K562 (cell line): ENCODE results near the gene CTNNB1. TPM values are rescaled to one million over a fixed set of nuclear protein-coding genes. Genes with fewer than 3 reads are reported as not detected.
A peak's percentile ranks its signal among the peaks of the same experiment; 100 is the strongest.

ENCODE experiments used
- BCOR ChIP-seq: fragments of 450-650 bp; IDR thresholded peaks from 2 replicates; pipeline ENCODE4 v1.6.1; 2016
- BRCA1 ChIP-seq, 2 experiments: fragments of 450-650 bp in 1 of 2; sonication (generic) in 1 of 2; formaldehyde crosslinking in 1 of 2; IDR thresholded peaks; 2 replicates each; pipeline versions ENCODE4 v1.5.0 to v1.6.1; 2017 to 2020; ENCODE audit warnings: mild to moderate bottlenecking in 1 of 2, missing genetic modification reagents in 1 of 2
- CBX3 ChIP-seq, 2 experiments: IDR thresholded peaks; 1 replicate in 1 of 2; 2 replicates in 1 of 2; pipeline ENCODE4 v1.6.1; 2012; ENCODE audit warnings: inconsistent platforms in 2 of 2, low read length in 2 of 2, borderline replicate concordance in 1 of 2, control low read depth in 1 of 2
- EWSR1 ChIP-seq: fragments of 450-650 bp; IDR thresholded peaks from 2 replicates; pipeline ENCODE4 v1.6.1; 2018; ENCODE audit warnings: borderline replicate concordance, mild to moderate bottlenecking, low read depth, moderate library complexity; ENCODE audit not compliant: partially characterized antibody
- KLF1 ChIP-seq: fragments of 450-650 bp; IDR thresholded peaks from 2 replicates; pipeline ENCODE4 v1.6.1; 2016; ENCODE audit warnings: missing genetic modification characterization, missing compliant biosample characterization
- MAFG ChIP-seq: fragments of 450-650 bp; conservative IDR thresholded peaks from 2 replicates; pipeline ENCODE4 v1.6.1; 2016; ENCODE audit warnings: missing genetic modification characterization, missing compliant biosample characterization
- MCM3 ChIP-seq: fragments of 450-650 bp; IDR thresholded peaks from 2 replicates; pipeline ENCODE4 v1.6.1; 2016
- MEF2D ChIP-seq: conservative IDR thresholded peaks from 2 replicates; pipeline ENCODE4 v1.6.1; 2016; ENCODE audit warnings: low read depth, missing genetic modification characterization, missing compliant biosample characterization
- MYC ChIP-seq, 2 experiments: fragments of 250-450 bp in 1 of 2; sonication (Bioruptor Pico) in 1 of 2; IDR thresholded peaks; 2 replicates each; pipeline versions ENCODE4 v1.5.1 to v1.6.1; 2012 to 2021; ENCODE audit warnings: low read depth in 2 of 2, borderline replicate concordance in 1 of 2, improper control_type of control experiment in 1 of 2, low read length in 1 of 2, mild to moderate bottlenecking in 1 of 2, moderate library complexity in 1 of 2
- NFIC ChIP-seq: fragments of 450-650 bp; IDR thresholded peaks from 2 replicates; pipeline ENCODE4 v1.6.1; 2017; ENCODE audit warnings: mild to moderate bottlenecking, inconsistent platforms
- PPARD ChIP-seq: fragments of 250-450 bp; sonication (Bioruptor Pico); IDR thresholded peaks from 2 replicates; pipeline ENCODE4 v1.8.0; 2022; ENCODE audit warnings: inconsistent platforms, mild to moderate bottlenecking, moderate library complexity
- SETDB1 ChIP-seq: IDR thresholded peaks from one replicate; pipeline ENCODE4 v1.6.1; 2012; ENCODE audit warnings: low read length, control low read depth, inconsistent platforms
- SOX6 ChIP-seq: fragments of 450-650 bp; IDR thresholded peaks from 2 replicates; pipeline ENCODE4 v1.6.1; 2014; ENCODE audit warnings: mild to moderate bottlenecking
- SRSF3 ChIP-seq: fragments of 200-400 bp; formaldehyde crosslinking; IDR thresholded peaks from 2 replicates; pipeline ENCODE4 v1.6.1; 2016; ENCODE audit warnings: mild to moderate bottlenecking, low read length, moderate library complexity; ENCODE audit not compliant: insufficient read depth
- SRSF9 ChIP-seq: fragments of 200-400 bp; formaldehyde crosslinking; IDR thresholded peaks from 2 replicates; pipeline ENCODE4 v1.6.1; 2017; ENCODE audit warnings: low read depth, low read length, borderline replicate concordance
- TEAD4 ChIP-seq, 2 experiments: sonication (generic) in 1 of 2; formaldehyde crosslinking in 1 of 2; IDR thresholded peaks; 2 replicates each; pipeline versions ENCODE4 v1.6.1 to v1.8.0; 2012 to 2022; ENCODE audit warnings: borderline replicate concordance in 1 of 2, inconsistent platforms in 1 of 2, low read length in 1 of 2, mild to moderate bottlenecking in 1 of 2, missing genetic modification reagents in 1 of 2
- TRIM24 ChIP-seq, 2 experiments: fragments of 450-650 bp; IDR thresholded peaks; 2 replicates each; pipeline ENCODE4 v1.6.1; 2016
- ZZZ3 ChIP-seq: fragments of 450-650 bp; IDR thresholded peaks from 2 replicates; pipeline ENCODE4 v1.6.1; 2016; ENCODE audit warnings: antibody characterized with exemption, mild to moderate bottlenecking, moderate library complexity
- polyA plus RNA-seq, 8 experiments: library from polyadenylated mRNA; depleted of rRNA in 4 of 8; stranded (reverse) in 5 of 8; unstranded in 3 of 8; fragments of >200 nt; fragmentation: Nextera tagmentation in 2 of 8; fragmentation: Illumina TruSeq in 1 of 8; extraction: Ambion mirVana in 2 of 8; extraction: Trizol in 1 of 8; gene quantifications; 2 replicates each; pipeline versions ENCODE4 v1.2.1 to v1.2.3, GENCODE V29; 2011 to 2014; ENCODE audit warnings: inconsistent platforms in 1 of 8, missing spikeins in 1 of 8
- total RNA-seq, 7 experiments: library from RNA; depleted of rRNA in 6 of 7; stranded (reverse); fragments of >200 nt in 6 of 7; fragmentation: Illumina TruSeq in 2 of 7; extraction: Trizol in 2 of 7; gene quantifications; 2 replicates each; pipeline versions ENCODE4 v1.2.1 to v1.2.3, GENCODE V29; 2011 to 2021; ENCODE audit warnings: low replicate concordance in 1 of 7
- TF ChIP-seq, protein P1 (sequence below): fragments of 450-650 bp; IDR thresholded peaks from 2 replicates; pipeline ENCODE4 v1.6.1; 2017; ENCODE audit warnings: antibody characterized with exemption, mild to moderate bottlenecking
- TF ChIP-seq, protein P2 (sequence below): fragments of 250-450 bp; sonication (Bioruptor Pico); IDR thresholded peaks from 2 replicates; pipeline ENCODE4 v1.5.0; 2021; ENCODE audit warnings: mild to moderate bottlenecking, moderate library complexity

Gene CTNNB1
- total and polyA plus RNA-seq, 9 of the 15 experiments (the other 6 are each of a cell fraction or from before 2014, with no cell fraction given) = 44.3 to 193 (median 154) TPM

- TF ChIP-seq, protein P1, sequence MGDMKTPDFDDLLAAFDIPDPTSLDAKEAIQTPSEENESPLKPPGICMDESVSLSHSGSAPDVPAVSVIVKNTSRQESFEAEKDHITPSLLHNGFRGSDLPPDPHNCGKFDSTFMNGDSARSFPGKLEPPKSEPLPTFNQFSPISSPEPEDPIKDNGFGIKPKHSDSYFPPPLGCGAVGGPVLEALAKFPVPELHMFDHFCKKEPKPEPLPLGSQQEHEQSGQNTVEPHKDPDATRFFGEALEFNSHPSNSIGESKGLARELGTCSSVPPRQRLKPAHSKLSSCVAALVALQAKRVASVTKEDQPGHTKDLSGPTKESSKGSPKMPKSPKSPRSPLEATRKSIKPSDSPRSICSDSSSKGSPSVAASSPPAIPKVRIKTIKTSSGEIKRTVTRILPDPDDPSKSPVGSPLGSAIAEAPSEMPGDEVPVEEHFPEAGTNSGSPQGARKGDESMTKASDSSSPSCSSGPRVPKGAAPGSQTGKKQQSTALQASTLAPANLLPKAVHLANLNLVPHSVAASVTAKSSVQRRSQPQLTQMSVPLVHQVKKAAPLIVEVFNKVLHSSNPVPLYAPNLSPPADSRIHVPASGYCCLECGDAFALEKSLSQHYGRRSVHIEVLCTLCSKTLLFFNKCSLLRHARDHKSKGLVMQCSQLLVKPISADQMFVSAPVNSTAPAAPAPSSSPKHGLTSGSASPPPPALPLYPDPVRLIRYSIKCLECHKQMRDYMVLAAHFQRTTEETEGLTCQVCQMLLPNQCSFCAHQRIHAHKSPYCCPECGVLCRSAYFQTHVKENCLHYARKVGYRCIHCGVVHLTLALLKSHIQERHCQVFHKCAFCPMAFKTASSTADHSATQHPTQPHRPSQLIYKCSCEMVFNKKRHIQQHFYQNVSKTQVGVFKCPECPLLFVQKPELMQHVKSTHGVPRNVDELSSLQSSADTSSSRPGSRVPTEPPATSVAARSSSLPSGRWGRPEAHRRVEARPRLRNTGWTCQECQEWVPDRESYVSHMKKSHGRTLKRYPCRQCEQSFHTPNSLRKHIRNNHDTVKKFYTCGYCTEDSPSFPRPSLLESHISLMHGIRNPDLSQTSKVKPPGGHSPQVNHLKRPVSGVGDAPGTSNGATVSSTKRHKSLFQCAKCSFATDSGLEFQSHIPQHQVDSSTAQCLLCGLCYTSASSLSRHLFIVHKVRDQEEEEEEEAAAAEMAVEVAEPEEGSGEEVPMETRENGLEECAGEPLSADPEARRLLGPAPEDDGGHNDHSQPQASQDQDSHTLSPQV = peak; percentile 65
- TF ChIP-seq ZZZ3 (no peak), CBX3 (IDR thresholded peaks at IDR 0.05; ENCODE audit: borderline replicate concordance in 1 of 2, low read length in 2 of 2) (peak in 1 of 2 experiments; percentile 81; a peak in 1 of 3 replicates), NFIC (peak; percentile 68), TEAD4 (IDR thresholded peaks at IDR 0.05; ENCODE audit: low read length) (peak; percentile 61), TEAD4 (CRISPR knock-in tag; IDR thresholded peaks at IDR 0.05; ENCODE audit: borderline replicate concordance) (no peak), BRCA1 (IDR thresholded peaks at IDR 0.05) (no peak), BRCA1 (CRISPR knock-in tag; IDR thresholded peaks at IDR 0.05) (peak; percentile 48; the same call in 1 of the 2 replicates), MYC (IDR thresholded peaks at IDR 0.05; ENCODE audit: low read depth, low read length) (peak; percentile 87), MYC (CRISPR knock-in tag; IDR thresholded peaks at IDR 0.05; ENCODE audit: borderline replicate concordance, low read depth) (peak; percentile 85), MEF2D (tag) (no peak), EWSR1 (no peak), SETDB1 (no peak), MAFG (no peak), MCM3 (no peak), BCOR (peak; percentile 87), TRIM24 (IDR thresholded peaks at IDR 0.05) (peak in 1 of 2 experiments; percentile 60; a peak in 2 of 4 replicates), PPARD (CRISPR knock-in tag) (no peak), SRSF9 (no peak), SOX6 (peak; percentile 78), KLF1 (tag) (peak; percentile 78; the same call in 1 of the 2 replicates), SRSF3 (no peak)
- TF ChIP-seq, protein P2, sequence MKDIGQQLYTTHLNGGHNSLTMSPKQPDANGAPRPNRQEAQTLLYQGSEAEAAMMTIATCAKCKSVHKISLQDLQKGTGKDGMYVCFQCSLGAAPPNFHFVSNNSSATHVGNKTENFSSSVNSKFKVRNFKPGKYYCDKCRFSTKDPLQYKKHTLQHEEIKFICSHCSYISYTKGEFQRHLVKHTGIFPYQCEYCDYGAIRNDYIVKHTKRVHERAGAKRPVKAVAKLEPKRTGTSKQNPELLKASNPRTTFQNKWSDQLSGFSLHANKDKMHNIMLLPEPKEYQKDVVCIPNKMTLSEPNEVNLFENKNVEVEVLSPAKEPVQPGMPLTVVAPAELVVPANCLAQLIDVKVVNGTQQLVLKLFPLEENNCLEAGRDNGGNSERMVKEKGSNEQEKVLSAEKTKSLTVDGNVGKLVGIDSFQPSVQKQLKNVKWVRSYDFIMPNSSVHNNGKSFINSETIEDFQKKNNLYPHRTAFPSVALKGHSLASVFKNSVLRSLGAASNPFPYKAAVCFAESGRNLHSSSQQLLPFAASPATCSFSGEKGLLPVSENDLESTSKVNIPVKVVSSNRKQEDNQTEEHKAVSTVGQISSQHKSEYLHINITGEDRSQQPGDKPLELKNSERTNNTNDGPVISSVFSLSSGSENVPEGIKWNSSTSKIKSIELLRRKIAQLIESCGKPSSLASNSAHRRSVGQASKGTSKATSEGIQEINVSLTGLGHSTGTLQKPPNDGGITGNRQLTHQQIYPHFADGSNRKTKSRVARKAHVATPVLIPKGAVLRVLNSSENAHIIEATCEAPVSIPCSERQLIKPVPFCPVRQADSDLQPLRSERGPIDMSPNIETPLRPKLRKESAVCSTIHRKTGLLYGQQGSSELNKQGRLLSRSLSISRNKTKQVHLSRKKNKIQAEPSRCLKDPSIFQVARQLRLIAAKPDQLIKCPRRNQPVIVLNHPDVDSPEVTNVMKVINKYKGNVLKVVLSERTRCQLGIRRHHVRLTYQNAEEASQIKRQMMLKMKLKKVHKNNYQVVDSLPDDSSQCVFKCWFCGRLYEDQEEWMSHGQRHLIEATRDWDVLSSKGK (CRISPR knock-in tag) = no peak
Measured at GRCh38 chr3:41198950-41199865, at the start of gene CTNNB1 (continued).
